ENCODE data around the gene KIR2DL1.
"Not testable (repeated sequence)": the region's sequence is repeated elsewhere in the genome, so short reads cannot be mapped to it uniquely, and the experiment has no call there.

KIR2DL1 gene

GRCh38 chr19:54771018-54771960 is 1.7 kb downstream of the KIR2DL1 start:
- not testable (repeated sequence) for DNase-seq (ENCODE audit: low read depth)

GRCh38 chr19:54772666-54773065 is 3.1 kb downstream of the KIR2DL1 start:
- DNase-seq (ENCODE audit: low read depth), result not testable (repeated sequence)

- DNase-seq (ENCODE audit: low read depth), result not testable (repeated sequence)
Observed at GRCh38 chr19:54775095-54775815, 5.7 kb downstream of the KIR2DL1 start.

- DNase-seq (ENCODE audit: low read depth), result not testable (repeated sequence)
Observed at GRCh38 chr19:54775830-54776229, 6.2 kb downstream of the KIR2DL1 start.

GRCh38 chr19:54777851-54778250 is 8.3 kb downstream of the KIR2DL1 start:
- not testable (repeated sequence) for DNase-seq (ENCODE audit: low read depth)

GRCh38 chr19:54778896-54779295 is 9.3 kb downstream of the KIR2DL1 start:
- not testable (repeated sequence) for DNase-seq (ENCODE audit: low read depth)

GRCh38 chr19:54782916-54783315 is 13.3 kb downstream of the KIR2DL1 start:
- DNase-seq (ENCODE audit: low read depth), result not testable (repeated sequence)

GRCh38 chr19:54786091-54786723 is 16.6 kb downstream of the KIR2DL1 start:
- DNase-seq (ENCODE audit: low read depth), result not testable (repeated sequence)

GRCh38 chr19:54788154-54788553 is 18.6 kb downstream of the KIR2DL1 start:
- DNase-seq (ENCODE audit: low read depth), result not testable (repeated sequence)

- DNase-seq (ENCODE audit: low read depth), result no peak
Observed at GRCh38 chr19:54790711-54791110, 21.1 kb downstream of the KIR2DL1 start.

GRCh38 chr19:54791476-54791875 is 21.9 kb downstream of the KIR2DL1 start:
- no peak for DNase-seq (ENCODE audit: low read depth)

GRCh38 chr19:54792814-54793213 is 23.2 kb downstream of the KIR2DL1 start:
- no peak for DNase-seq (ENCODE audit: low read depth)

GRCh38 chr19:54795758-54796157 is 26.2 kb downstream of the KIR2DL1 start:
- DNase-seq (ENCODE audit: low read depth), result no peak

- DNase-seq (ENCODE audit: low read depth), result no peak
Observed at GRCh38 chr19:54803410-54803809, 33.8 kb downstream of the KIR2DL1 start, which contains the start of gene KIR2DL4. Gene KIR2DL4, plus strand, starts transcription at chr19:54803610. Its CDS starts 42 bp downstream, at chr19:54803652.

- DNase-seq (ENCODE audit: low read depth), result no peak
Observed at GRCh38 chr19:54804101-54804500, 34.5 kb downstream of the KIR2DL1 start.

GRCh38 chr19:54804571-54804970 is 35.0 kb downstream of the KIR2DL1 start:
- DNase-seq (ENCODE audit: low read depth), result no peak

- DNase-seq (ENCODE audit: low read depth), result no peak
Observed at GRCh38 chr19:54805665-54806515, 36.3 kb downstream of the KIR2DL1 start.

GRCh38 chr19:54806516-54806838 is 36.9 kb downstream of the KIR2DL1 start:
- DNase-seq (ENCODE audit: low read depth), result no peak

- DNase-seq (ENCODE audit: low read depth), result not testable (repeated sequence)
Observed at GRCh38 chr19:54814571-54814970, 45.0 kb downstream of the KIR2DL1 start.

- not testable (repeated sequence) for DNase-seq (ENCODE audit: low read depth)
Observed at GRCh38 chr19:54816251-54816650, 46.7 kb downstream of the KIR2DL1 start, which contains the start of gene KIR3DL1. Gene KIR3DL1, plus strand, starts transcription at chr19:54816468.
